HG03103 (cell line): ENCODE data around the gene SH3BP1.

Source experiments
- ATAC-seq: cut with Tn5 transposase; IDR thresholded peaks from one replicate; pipeline ENCODE4 v1.9.1; 2021; ENCODE audit warnings: low read depth; ENCODE audit not compliant: unreplicated experiment

SH3BP1 gene

GRCh38 chr22:37657590-37658132 is 18.2 kb downstream of the SH3BP1 start:
- no peak for ATAC-seq

DNA sequence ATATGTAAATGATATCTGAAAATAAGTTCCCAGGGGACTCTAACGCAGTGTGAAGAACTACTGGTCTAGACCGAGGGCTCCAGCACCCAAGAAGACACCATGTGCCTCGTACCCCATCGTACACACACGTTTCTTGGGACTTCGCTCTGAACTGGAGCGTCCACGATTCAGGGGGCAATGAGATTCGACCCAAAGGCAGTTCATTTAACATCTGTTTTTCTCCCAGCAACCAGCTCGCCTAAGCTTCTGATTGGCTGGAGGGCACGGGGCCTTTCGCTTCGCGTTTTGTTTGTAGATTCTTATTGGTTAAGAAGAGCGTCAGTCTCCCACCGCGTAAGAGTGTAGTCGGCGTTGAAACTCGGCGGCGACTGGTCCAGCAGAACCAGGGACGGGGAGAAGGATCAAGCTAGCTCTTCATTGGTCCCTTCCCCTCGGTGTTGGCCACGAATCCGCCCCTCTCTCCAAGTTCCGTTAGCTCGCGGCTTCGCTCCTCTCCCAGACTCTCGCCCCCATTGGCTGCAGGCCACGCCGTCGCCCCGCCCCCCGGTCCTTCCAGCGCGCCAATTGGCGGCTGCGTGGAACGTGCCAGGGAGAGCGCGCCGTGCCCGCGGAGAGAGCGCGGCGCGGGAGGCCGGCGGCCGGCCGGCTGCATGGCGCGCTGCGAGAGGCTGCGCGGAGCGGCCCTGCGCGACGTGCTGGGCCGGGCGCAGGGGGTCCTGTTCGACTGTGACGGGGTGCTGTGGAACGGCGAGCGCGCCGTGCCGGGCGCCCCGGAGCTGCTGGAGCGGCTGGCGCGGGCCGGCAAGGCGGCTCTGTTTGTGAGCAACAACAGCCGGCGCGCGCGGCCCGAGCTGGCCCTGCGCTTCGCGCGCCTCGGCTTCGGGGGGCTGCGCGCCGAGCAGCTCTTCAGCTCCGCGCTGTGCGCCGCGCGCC is 18.9 kb downstream of the SH3BP1 start, which contains the start of gene PDXP:
Gene PDXP (plus strand): TSS at position 591 of the 933 bp plus-strand sequence. CDS start 60 bp downstream, at position 651.
- ATAC-seq, result peak; percentile 78

DNA sequence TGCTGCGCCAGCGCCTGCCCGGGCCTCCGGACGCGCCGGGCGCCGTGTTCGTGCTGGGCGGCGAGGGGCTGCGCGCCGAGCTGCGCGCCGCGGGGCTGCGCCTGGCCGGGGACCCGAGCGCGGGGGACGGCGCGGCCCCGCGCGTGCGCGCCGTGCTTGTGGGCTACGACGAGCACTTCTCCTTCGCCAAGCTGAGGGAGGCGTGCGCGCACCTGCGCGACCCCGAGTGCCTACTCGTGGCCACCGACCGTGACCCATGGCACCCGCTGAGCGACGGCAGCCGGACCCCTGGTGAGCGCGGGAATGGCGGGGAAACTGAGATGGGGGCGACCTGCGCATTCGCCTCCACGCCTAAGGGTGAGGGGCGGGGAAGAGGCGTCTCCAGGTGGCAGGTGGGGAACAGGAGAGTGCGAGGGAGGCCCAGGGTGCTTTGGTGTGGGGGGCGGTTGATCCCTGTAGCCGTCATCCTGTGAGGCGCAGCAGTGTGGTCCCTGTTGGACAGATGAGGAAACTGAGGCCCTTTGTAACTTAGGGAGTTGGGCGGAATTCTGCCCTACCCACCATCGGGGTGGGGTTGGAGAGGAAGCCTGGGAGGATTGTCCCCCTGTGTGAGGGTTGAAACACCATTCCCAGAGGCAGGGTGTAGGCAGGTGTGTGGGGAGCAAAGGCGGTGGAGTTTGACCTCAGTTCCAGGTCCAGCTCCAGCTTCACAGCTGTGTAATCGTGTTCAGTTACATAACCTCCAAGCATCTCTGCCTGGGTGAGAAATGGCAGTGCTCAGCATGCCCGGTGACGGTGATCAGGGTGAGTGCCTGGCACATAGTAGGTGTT is 19.8 kb downstream of the SH3BP1 start:
- ATAC-seq, result no peak

- no peak for ATAC-seq
These were observed 20.6 kb downstream of the SH3BP1 start for GRCh38 chr22:37659897-37660708.

DNA sequence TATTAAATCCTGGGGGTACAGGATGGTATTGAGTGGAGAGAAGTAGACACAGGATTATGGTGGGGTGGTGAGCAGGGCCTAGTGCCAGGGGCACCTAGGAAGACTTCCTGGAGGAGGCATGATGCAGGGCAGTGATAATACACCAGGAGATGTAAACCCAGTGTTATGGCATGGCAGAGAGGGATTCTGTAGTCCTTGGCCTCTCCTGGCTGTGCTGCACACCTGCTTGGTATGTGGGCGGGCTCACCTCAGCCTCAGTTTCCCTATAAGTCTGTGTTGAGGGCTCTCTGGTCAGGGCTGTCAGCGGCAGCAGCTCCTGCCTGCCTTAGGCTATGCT is 21.2 kb downstream of the SH3BP1 start:
- ATAC-seq, result no peak

GRCh38 chr22:37661160-37661924 is 21.9 kb downstream of the SH3BP1 start:
- ATAC-seq, result no peak

DNA sequence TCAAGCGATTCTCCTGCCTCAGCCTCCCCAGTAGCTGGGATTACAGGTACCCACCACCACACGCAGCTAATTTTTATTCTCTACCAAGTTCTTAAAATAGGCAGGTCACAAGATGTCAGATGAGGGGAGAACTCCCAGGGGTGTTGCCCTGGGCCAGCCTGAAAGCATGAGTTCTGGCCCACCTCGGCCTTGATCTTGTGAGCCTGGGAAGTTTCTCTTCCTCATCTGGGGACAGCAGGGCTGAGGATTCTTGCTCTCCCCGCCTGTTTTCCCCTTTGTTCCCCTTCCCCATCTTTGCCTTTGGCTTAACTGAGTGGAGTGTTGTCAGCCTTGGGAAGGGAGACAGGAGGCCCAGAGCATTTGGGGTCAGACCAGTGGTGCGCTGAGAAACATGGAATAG is 22.6 kb downstream of the SH3BP1 start:
- no peak for ATAC-seq

GRCh38 chr22:37663521-37664140 is 24.2 kb downstream of the SH3BP1 start:
- no peak for ATAC-seq

DNA sequence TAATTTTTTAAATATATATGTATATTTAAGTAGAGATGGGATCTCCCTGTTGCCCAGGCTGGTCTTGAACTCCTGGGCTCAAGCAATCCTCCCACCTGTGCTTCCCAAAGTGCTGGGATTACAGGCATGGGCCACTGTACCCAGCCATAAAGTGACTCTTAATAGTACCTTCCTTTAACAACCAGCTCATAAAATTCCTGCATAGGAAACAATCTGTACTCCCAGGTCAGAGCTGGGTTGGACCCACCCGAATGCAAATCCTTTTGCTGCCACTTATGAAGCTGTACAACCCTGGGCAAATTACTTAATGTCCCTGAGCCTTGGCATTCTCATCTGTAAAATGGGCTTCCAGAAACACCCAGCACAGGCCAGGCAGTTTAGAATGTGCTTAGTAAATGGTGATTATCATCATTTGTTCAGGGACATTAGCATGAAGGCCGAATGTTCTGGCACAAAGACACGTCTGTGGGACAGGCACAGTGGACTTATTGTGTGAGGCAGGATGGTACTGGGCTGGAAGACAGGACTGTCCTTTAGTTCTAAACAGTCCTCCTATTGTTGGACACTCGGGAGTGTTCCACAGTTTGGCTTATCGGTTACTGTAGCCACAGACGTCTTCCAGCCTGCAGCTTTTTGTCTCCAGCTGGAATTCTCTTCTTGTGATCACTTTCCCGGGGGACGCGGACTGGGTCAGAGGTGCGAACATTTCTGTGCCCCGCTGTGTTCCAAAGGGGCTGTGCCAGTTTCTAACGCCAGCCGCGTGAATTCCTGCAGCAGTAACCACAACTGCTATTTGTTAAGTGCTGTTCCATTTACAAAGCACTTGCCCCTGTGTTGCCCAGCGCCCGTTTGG is 25.0 kb downstream of the SH3BP1 start:
- no peak for ATAC-seq

- ATAC-seq, result no peak
These were observed 26.0 kb downstream of the SH3BP1 start for GRCh38 chr22:37665487-37665886.

GRCh38 chr22:37669586-37669985 is 30.1 kb downstream of the SH3BP1 start:
- ATAC-seq, result no peak

DNA sequence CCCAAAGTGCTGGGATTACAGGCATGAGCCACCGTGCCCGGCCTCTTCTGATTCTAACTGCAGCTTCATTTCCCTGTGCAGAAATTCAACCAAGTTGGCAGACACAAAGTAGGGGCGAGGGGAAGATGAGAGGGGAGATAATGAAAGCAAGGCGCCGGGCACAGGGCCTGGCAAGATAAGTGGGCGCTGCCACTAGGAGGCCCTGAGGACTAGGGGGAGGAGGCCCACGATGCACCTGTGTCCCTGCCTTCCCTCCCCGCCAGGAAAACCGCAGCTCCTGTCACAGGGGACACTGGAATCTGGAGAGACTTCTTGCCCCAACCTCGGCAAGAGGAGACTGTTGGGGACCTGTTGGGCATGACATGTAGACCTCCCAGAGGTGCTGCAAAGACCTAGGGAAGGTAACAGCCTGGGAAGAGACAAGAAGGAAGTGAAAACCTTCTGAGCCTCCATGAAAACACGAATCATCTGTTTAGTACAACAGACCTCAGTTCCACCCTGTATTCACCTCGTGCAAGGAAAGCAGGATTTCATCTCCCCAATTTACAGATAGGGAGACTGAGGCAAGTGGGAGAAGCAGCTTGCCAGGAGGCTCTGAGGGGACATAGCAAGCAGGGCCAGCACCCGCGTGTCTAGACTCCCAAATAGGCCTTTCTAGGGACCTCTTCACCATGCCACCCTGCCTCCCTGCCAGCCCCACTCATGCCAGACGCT is 32.9 kb downstream of the SH3BP1 start:
- ATAC-seq, result no peak

DNA sequence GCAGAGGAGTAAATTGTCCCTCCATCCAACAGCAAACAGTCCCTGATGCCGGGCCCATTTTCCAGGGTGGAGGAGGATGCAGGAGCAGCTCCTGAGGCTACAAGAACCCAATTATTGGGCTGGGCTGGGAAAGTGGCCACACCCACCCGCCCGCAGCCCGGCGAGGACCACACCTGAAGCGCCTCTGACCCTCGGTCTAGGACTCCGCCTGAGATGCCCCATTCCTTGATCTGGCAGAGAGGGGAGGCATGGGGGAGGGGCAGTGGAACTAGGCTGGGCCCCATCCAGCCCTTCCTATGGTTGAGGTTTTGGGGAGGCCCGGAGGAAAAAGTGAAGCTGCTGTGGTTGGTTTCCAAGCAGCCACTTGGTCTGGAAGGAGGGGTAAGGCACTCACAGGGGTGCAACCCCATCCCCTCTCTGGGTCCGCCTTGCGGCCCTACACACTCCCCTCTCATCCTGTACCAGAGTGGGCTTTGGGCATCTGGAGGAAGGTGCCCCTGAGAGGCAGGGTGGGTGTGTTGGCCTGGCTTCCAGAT is 33.5 kb downstream of the SH3BP1 start:
- no peak for ATAC-seq

GRCh38 chr22:37674248-37674647 is 34.8 kb downstream of the SH3BP1 start:
- ATAC-seq, result no peak

- no peak for ATAC-seq
These were observed 35.8 kb downstream of the SH3BP1 start, which contains the start of gene LGALS1 for GRCh38 chr22:37674951-37675929. LGALS1 (plus strand) TSS chr22:37675636; CDS start chr22:37675703, 67 bp downstream.
